Fibroblast of pulmonary artery (primary cell): ENCODE results near the gene EYS.

ENCODE experiments used
- DNase-seq: peaks from one replicate; pipeline ENCODE4 v3.0.0-alpha.2; 2010; ENCODE audit warnings: low read depth
- H3K4me3 ChIP-seq: replicated peaks from 2 replicates; pipeline ENCODE4 v1.5.1; 2011; ENCODE audit warnings: low read depth, mild to moderate bottlenecking, control low read depth, low read length, moderate library complexity
- CTCF ChIP-seq: IDR thresholded peaks from 2 replicates; pipeline ENCODE4 v1.5.1; 2011; ENCODE audit warnings: mild to moderate bottlenecking, control low read depth, low read length, inconsistent platforms; ENCODE audit errors: missing control alignments

Gene EYS

GRCh38 chr6:65707126-65707826 lies at the start of gene EYS:
Gene EYS (minus strand): TSS chr6:65707226. CDS start chr6:65495410, 211,816 bp downstream.
- no peak within 1 kb of the TSS for H3K4me3 ChIP-seq
- TF ChIP-seq CTCF = no peak
- no peak for DNase-seq

GRCh38 chr6:65746302-65746701 lies 39.3 kb upstream of the EYS start:
- DNase-seq = no peak
- no peak for TF ChIP-seq CTCF
- H3K4me3 ChIP-seq = no peak overlapping the region

- no peak for DNase-seq
- H3K4me3 ChIP-seq = no peak overlapping the region
- no peak for TF ChIP-seq CTCF
Measured at GRCh38 chr6:65745614-65746013, 38.6 kb upstream of the EYS start.

GRCh38 chr6:65728879-65729479 lies 22.0 kb upstream of the EYS start:
- TF ChIP-seq CTCF = no peak
- no peak for DNase-seq
- H3K4me3 ChIP-seq = no peak overlapping the region

GRCh38 chr6:65719101-65719500 lies 12.1 kb upstream of the EYS start:
- no peak overlapping the region for H3K4me3 ChIP-seq
- DNase-seq = no peak
- no peak for TF ChIP-seq CTCF

GRCh38 chr6:65711531-65711930 lies 4.5 kb upstream of the EYS start:
- H3K4me3 ChIP-seq = no peak overlapping the region
- no peak for TF ChIP-seq CTCF
- DNase-seq = no peak
